Stimulated activated naive CD8-positive, alpha-beta T cell treated with anti-CD3 and anti-CD28 coated beads, Interleukin-15, Interleukin-2, amounts not matched to agents 100 ng/mL and 50 ng/mL, for 24 hours (primary cell): Measurements from ENCODE around the gene TRIM5.

Experiments
- H3K27ac Mint-ChIP-seq: one replicate; pipeline ENCODE4 v1.8.0; 2021; ENCODE audit warnings: mild to moderate bottlenecking, mixed read lengths
- H3K27me3 Mint-ChIP-seq: one replicate; pipeline ENCODE4 v1.8.0; 2021; ENCODE audit warnings: mixed read lengths
- H3K36me3 Mint-ChIP-seq: one replicate; pipeline ENCODE4 v1.8.0; 2021; ENCODE audit warnings: low read depth, mixed read lengths
- H3K4me1 Mint-ChIP-seq: one replicate; pipeline ENCODE4 v1.8.0; 2021; ENCODE audit warnings: low read depth, mixed read lengths
- H3K4me3 Mint-ChIP-seq: one replicate; pipeline ENCODE4 v1.8.0; 2021; ENCODE audit warnings: mild to moderate bottlenecking, mixed read lengths
- H3K9me3 Mint-ChIP-seq: one replicate; pipeline ENCODE4 v1.8.0; 2021; ENCODE audit warnings: mixed read lengths

Gene TRIM5

DNA sequence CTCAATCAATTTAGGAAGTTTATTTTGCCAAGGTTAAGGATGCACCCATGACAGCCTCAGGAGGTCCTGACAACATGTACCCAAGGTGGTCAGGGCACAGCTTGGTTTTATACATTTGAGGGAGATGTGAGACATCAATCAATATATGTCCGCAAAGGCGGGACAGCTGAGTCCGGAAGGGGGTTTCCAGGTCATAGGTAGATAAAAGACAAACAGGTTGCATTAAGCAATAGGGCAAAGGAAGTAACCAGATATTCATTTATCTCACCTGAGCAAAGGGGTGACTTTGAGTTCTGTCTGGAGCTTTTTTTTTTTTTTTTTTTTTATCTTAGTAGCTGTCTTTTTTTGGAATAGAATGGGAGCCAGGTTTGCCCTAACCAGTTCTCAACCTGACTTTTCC is 62.1 kb downstream of the TRIM5 start:
- Mint-ChIP-seq H3K36me3 (no peaks in the 10 kb centered on the region), H3K4me3 (peak overlapping the region; percentile 28)

DNA sequence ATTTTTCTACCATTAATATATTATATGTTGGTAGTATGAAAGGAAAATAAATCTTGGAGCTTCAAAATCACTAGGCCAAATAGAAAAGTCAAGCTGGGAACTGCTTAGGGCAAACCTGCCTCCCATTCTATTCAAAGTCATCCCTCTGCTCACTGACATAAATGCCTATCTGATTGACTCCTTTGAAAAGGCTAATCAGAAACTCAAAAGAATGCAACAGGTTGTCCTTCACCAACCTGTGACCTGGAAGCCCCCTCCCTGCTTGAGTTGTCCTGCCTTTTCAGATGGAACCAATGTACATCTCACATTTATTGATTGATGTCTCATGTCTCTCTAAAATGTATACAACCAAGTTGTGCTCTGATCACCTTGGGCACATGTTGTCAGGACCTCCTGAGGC is 63.3 kb downstream of the TRIM5 start:
- H3K9me3 Mint-ChIP-seq: no peaks in the 10 kb centered on the region
- peaks cover 31% of the 10 kb centered on the region for H3K4me1 Mint-ChIP-seq
- H3K27me3 Mint-ChIP-seq: no peaks in the 10 kb centered on the region
- H3K27ac Mint-ChIP-seq: no peak overlapping the region
- H3K4me3 Mint-ChIP-seq: no peak overlapping the region
- no peaks in the 10 kb centered on the region for H3K36me3 Mint-ChIP-seq

More for the DNA sequence above, 62.1 kb downstream of the TRIM5 start:
- H3K4me1 Mint-ChIP-seq: peaks cover 43% of the 10 kb centered on the region
- no peak overlapping the region for H3K27ac Mint-ChIP-seq
- no peaks in the 10 kb centered on the region for H3K9me3 Mint-ChIP-seq
- no peaks in the 10 kb centered on the region for H3K27me3 Mint-ChIP-seq

DNA sequence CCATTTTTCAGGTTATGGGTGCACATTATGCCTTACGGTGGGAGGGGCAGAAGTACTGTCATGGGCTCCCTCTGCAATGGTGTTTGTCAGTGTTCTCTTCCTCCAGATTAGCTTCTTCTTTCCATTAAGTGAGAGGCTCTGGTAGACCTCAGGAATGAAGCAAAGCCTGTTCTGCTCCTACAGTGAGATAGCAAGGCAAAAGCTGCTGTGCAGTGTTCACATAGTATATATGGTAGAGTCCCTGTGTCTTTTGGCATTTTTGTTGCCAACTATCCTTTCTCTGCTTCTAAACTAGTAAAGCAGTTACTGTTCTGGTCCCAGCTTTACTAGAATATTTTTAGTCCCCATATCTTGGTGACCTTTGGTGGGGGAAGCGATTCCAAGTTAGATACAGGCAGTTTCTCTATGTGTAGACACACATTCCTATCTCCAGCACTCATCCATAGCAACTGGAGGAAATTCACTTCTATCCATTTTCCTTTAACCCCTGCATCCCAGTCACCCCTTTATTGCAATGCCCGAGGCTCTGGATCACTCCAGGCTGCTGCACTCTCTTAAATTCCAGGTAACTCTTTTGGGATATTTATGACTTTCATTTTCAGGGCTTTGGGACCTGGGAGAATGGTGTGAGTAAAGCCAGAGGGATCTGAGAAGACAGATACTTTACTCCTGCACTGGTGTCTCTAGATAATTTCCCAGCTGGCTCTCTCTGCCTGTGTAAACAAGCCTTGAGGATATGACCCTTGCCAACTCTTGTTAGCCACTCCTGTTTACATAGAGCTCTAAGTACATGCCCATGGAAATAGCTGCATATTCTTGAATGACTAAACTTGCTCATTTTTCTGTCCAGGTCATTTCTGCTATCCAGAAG is 64.0 kb downstream of the TRIM5 start:
- H3K27me3 Mint-ChIP-seq: no peaks in the 10 kb centered on the region
- no peaks in the 10 kb centered on the region for H3K36me3 Mint-ChIP-seq
- peaks cover 24% of the 10 kb centered on the region for H3K4me1 Mint-ChIP-seq
- no peaks in the 10 kb centered on the region for H3K9me3 Mint-ChIP-seq
- no peak overlapping the region for H3K27ac Mint-ChIP-seq
- no peak overlapping the region for H3K4me3 Mint-ChIP-seq

GRCh38 chr11:5618807-5619206 is 66.1 kb downstream of the TRIM5 start:
- no peak overlapping the region for H3K27ac Mint-ChIP-seq
- H3K4me3 Mint-ChIP-seq: no peak overlapping the region
- H3K36me3 Mint-ChIP-seq: no peaks in the 10 kb centered on the region
- no peaks in the 10 kb centered on the region for H3K9me3 Mint-ChIP-seq
- H3K4me1 Mint-ChIP-seq: peaks cover 6% of the 10 kb centered on the region
- no peaks in the 10 kb centered on the region for H3K27me3 Mint-ChIP-seq
